Transverse colon (tissue), 4 donors: ENCODE measurements around the gene KIAA1549. TPM values are rescaled to one million over a fixed set of nuclear protein-coding genes. Genes with fewer than 3 reads are reported as not detected.
"Not testable (repeated sequence)": the region's sequence is repeated elsewhere in the genome, so short reads cannot be mapped to it uniquely, and the experiment has no call there.

Source experiments
- DNase-seq: peaks from one replicate; pipeline ENCODE4 v3.0.0-alpha.2; 2019
- H3K27ac ChIP-seq, 4 donors: fragments of 200-600 bp; sonication (generic); 2 replicates each; pipeline ENCODE4 v1.5.1; 2016 to 2018; ENCODE audit warnings: inconsistent platforms in 4 of 4
- H3K27me3 ChIP-seq: fragments of 200-600 bp; sonication (generic); 2 replicates; pipeline ENCODE4 v1.5.1; 2017; ENCODE audit warnings: inconsistent platforms
- H3K36me3 ChIP-seq, 4 donors: fragments of 200-600 bp; sonication (generic); 2 replicates each; pipeline ENCODE4 v1.5.1; 2017 to 2019; ENCODE audit warnings: inconsistent platforms in 4 of 4
- H3K4me1 ChIP-seq, 4 donors: fragments of 200-600 bp; sonication (generic); 2 replicates each; pipeline ENCODE4 v1.5.1; 2017 to 2020; ENCODE audit warnings: inconsistent platforms in 4 of 4
- H3K4me3 ChIP-seq, 4 donors: fragments of 200-600 bp; sonication (generic); 1 replicate in 1 of 4; 2 replicates in 3 of 4; pipeline versions ENCODE4 v1.5.1 to v1.6.1; 2017 to 2019; ENCODE audit warnings: inconsistent platforms in 4 of 4
- H3K9me3 ChIP-seq, 2 donors: fragments of 200-600 bp; sonication (generic); 2 replicates each; pipeline ENCODE4 v1.5.1; 2017 to 2019; ENCODE audit warnings: inconsistent platforms in 2 of 2
- CTCF ChIP-seq, 5 experiments: fragments of 200-600 bp in 3 of 5; fragments of 450-650 bp in 2 of 5; sonication (generic) in 3 of 5; IDR thresholded peaks; 1 replicate in 2 of 5; 2 replicates in 3 of 5; pipeline ENCODE4 v1.5.1; 2016 to 2017; ENCODE audit warnings: antibody characterized with exemption in 5 of 5, inconsistent platforms in 3 of 5, mild to moderate bottlenecking in 2 of 5, moderate library complexity in 1 of 5
- EP300 ChIP-seq: sonication (generic); formaldehyde crosslinking; IDR thresholded peaks from one replicate; pipeline ENCODE4 v1.6.1; 2017; ENCODE audit warnings: antibody characterized with exemption, low read depth
- POLR2A ChIP-seq: fragments of 450-650 bp; IDR thresholded peaks from one replicate; pipeline ENCODE4 v1.6.1; 2016; ENCODE audit warnings: antibody characterized with exemption, mild to moderate bottlenecking, moderate library complexity
- POLR2AphosphoS5 ChIP-seq, 3 donors: sonication (generic); formaldehyde crosslinking; IDR thresholded peaks; one replicate each; pipeline ENCODE4 v1.6.1; 2016; ENCODE audit warnings: antibody characterized with exemption in 3 of 3
- WGBS, 2 donors: methylation state at CpG; one replicate each; pipeline ENCODE4 v1.1.5; 2018; ENCODE audit warnings: low coverage in 1 of 2; 5-methylcytosine and 5-hydroxymethylcytosine counted together
- in situ Hi-C, 4 donors: fragments of 200-750 bp; cut with MboI; loops; one replicate each; pipeline versions ENCODE4 v1.15.0 to v1.15.1; 2017; ENCODE audit warnings: low sequenced_read_pairs in 3 of 4, low pct_ligation_motif_present in 1 of 4, low pct_unique_long_range_greater_than_20kb in 1 of 4
- intact Hi-C: fragments of 100-400 bp; cut with DNase I; formaldehyde crosslinking; loops from one replicate; pipeline ENCODE4 v1.15.1; 2023; ENCODE audit warnings: low total_unique reads
- total RNA-seq, 4 donors: library from RNA; depleted of rRNA; stranded (reverse); fragments of >200 nt; gene quantifications; one replicate each; pipeline ENCODE4 v1.1.0, GENCODE V29; 2016

Gene KIAA1549
- total RNA-seq, 4 donors from 2014 or later = 0.37 to 1.5 (median 0.93) TPM

DNA sequence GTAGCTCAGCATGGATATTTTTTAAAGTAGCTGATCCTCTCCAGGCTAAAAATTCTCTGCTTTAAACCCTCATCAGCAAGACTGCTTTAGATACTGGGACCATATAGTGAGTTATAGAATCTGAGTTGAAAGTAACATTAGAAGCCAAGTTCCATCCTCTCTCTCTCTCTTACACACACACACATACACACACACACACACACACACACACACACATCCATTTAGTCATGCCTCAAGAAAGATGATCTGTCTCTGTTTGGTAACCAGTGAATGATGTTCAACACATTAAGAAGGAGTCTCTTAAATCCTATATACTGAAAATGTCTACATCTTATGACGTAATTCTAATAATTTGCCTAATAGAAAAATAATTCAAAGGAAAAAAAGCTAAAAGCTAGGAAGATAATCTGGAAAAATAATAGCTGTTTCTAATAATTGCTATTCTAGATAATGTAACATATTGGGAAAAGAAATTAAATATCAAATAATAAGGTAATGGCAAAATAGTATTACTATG lies 166.3 kb downstream of the KIAA1549 start:
- TF ChIP-seq POLR2A (no peak), EP300 (no peak), CTCF (IDR thresholded peaks at IDR 0.05) (no peak), POLR2AphosphoS5 (IDR thresholded peaks at IDR 0.05) (no peak)
- intact Hi-C loops = no loop called here
- Histone ChIP-seq H3K4me3 (no peak overlapping the region), H3K27ac (no peak overlapping the region), H3K27me3 (no peaks in the 10 kb centered on the region), H3K4me1 (no peaks in the 10 kb centered on the region), H3K36me3 (no peaks in the 10 kb centered on the region), H3K9me3 (no peaks in the 10 kb centered on the region)
- DNase-seq = no peak
- in situ Hi-C loops = no loop called here
- WGBS, 2 donors = 81 to 86% methylated on average over 1 of the region's 1 CpG

DNA sequence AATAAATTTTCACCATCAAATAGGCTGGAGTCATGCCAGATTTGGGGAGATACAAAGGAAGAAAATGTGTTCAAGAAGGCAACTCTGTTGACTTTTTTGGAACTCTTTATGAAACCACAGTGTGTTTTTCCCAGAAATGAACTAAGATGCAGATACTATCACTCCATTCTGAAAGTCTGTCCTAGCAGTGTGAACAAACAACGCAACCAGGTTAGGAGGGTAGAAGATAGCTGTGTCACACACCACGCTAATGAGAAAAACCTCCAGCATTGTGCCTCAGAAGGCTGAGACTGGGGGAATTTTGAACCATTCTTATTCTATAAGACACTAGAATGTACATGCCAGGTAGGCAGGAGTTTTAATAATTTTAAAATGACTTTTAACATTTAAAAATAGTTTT lies 167.2 kb downstream of the KIAA1549 start:
- intact Hi-C loops (no loop called here), in situ Hi-C loops (no loop called here)
- no peak overlapping the region for H3K4me3 ChIP-seq
- H3K4me1 ChIP-seq = no peaks in the 10 kb centered on the region
- no peaks in the 10 kb centered on the region for H3K27me3 ChIP-seq
- no peak for TF ChIP-seq CTCF (IDR thresholded peaks at IDR 0.05)
- TF ChIP-seq POLR2A = no peak
- no peak for TF ChIP-seq POLR2AphosphoS5 (IDR thresholded peaks at IDR 0.05)
- TF ChIP-seq EP300 = no peak
- WGBS, 2 donors = 42 to 83% methylated on average over 2 of the region's 2 CpGs
- H3K36me3 ChIP-seq = no peaks in the 10 kb centered on the region
- H3K27ac ChIP-seq = no peak overlapping the region
- no peaks in the 10 kb centered on the region for H3K9me3 ChIP-seq
- no peak for DNase-seq

- H3K27ac ChIP-seq, H3K4me1 ChIP-seq, H3K4me3 ChIP-seq, H3K9me3 ChIP-seq, intact Hi-C loops, DNase-seq, H3K36me3 ChIP-seq, in situ Hi-C loops, H3K27me3 ChIP-seq: not testable (repeated sequence)
- WGBS, 2 donors = 80 to 89% methylated on average over 1 to 2 of the region's 2 CpGs
Observed at GRCh38 chr7:138811327-138811726, 169.9 kb downstream of the KIAA1549 start.

- no peak for DNase-seq
- 74 to 100% methylated on average over 1 to 4 of the region's 4 CpGs for WGBS, 2 donors
- Histone ChIP-seq H3K4me1 (no peaks in the 10 kb centered on the region), H3K36me3 (no peaks in the 10 kb centered on the region), H3K27me3 (no peaks in the 10 kb centered on the region), H3K27ac (no peak overlapping the region), H3K4me3 (no peak overlapping the region), H3K9me3 (no peaks in the 10 kb centered on the region)
- in situ Hi-C loops = no loop called here
- intact Hi-C loops = no loop called here
- no peak for TF ChIP-seq POLR2AphosphoS5 (IDR thresholded peaks at IDR 0.05)
- TF ChIP-seq CTCF (IDR thresholded peaks at IDR 0.05) = no peak
- TF ChIP-seq EP300 = no peak
- no peak for TF ChIP-seq POLR2A
Observed at GRCh38 chr7:138809346-138809745, 171.8 kb downstream of the KIAA1549 start.

GRCh38 chr7:138804618-138805017 lies 176.6 kb downstream of the KIAA1549 start:
- no peak for DNase-seq
- Histone ChIP-seq H3K27me3 (no peaks in the 10 kb centered on the region), H3K36me3 (no peaks in the 10 kb centered on the region), H3K4me1 (no peaks in the 10 kb centered on the region), H3K9me3 (no peaks in the 10 kb centered on the region), H3K27ac (no peak overlapping the region), H3K4me3 (no peak overlapping the region)
- in situ Hi-C loops = no loop called here
- WGBS, 2 donors = 47% methylated on average over 1 of the region's 1 CpG; no CpG with 5 or more reads in 1 of the 2 donors
- TF ChIP-seq POLR2AphosphoS5 (IDR thresholded peaks at IDR 0.05) = no peak
- TF ChIP-seq POLR2A = no peak
- TF ChIP-seq EP300 = no peak
- TF ChIP-seq CTCF (IDR thresholded peaks at IDR 0.05) = no peak
- intact Hi-C loops = no loop called here
